SK-N-SH (cell line): ENCODE data around the gene CTNNA3. TPM values are rescaled to one million over a fixed set of nuclear protein-coding genes. Genes with fewer than 3 reads are reported as not detected.
"Not testable (repeated sequence)": the region's sequence is repeated elsewhere in the genome, so short reads cannot be mapped to it uniquely, and the experiment has no call there.

ENCODE experiments used
- CTCF ChIA-PET: fragments of 300-600, 350-600 bp; formaldehyde crosslinking; extraction: SDS; loops from one replicate; lab custom pipeline; 2021; lab: Yijun Ruan, JAX
- POLR2A ChIA-PET: fragments of 350-600 bp; sonication (Branson Sonifier 250); formaldehyde crosslinking; extraction: SDS; loops from one replicate; lab custom pipeline; 2020; ENCODE audit warnings: antibody characterized with exemption, inconsistent platforms; lab: Yijun Ruan, JAX
- DNase-seq: peaks from one replicate; pipeline ENCODE4 v3.0.0; 2012
- H2AFZ ChIP-seq: fragments of 200-600 bp; sonication (generic); 2 replicates; pipeline ENCODE4 v1.8.1; 2016; ENCODE audit warnings: antibody characterized with exemption, mild to moderate bottlenecking, low read depth
- H3F3A ChIP-seq: fragments of 200-600 bp; sonication (generic); replicated peaks from 2 replicates; pipeline ENCODE3; 2016; ENCODE audit warnings: antibody characterized with exemption, mild to moderate bottlenecking; ENCODE audit not compliant: insufficient read depth
- H3K27ac ChIP-seq, 2 experiments: fragments of 200-500 bp in 1 of 2; fragments of 200-600 bp in 1 of 2; sonication (Bioruptor generic) in 1 of 2; sonication (generic), shearing (Covaris generic) in 1 of 2; 2 replicates each; pipeline versions ENCODE4 v1.5.1 to v1.6.1; 2014 to 2016; ENCODE audit warnings: low read depth in 2 of 2, inconsistent platforms in 1 of 2, low read length in 1 of 2, mild to moderate bottlenecking in 1 of 2, mixed read lengths in 1 of 2
- H3K27me3 ChIP-seq: fragments of 200-600 bp; sonication (generic), shearing (Covaris generic); 2 replicates; pipeline ENCODE4 v1.6.1; 2016; ENCODE audit warnings: mixed run types; ENCODE audit not compliant: insufficient read depth
- H3K36me3 ChIP-seq, 2 experiments: fragments of 200-500 bp in 1 of 2; fragments of 200-600 bp in 1 of 2; sonication (Bioruptor generic) in 1 of 2; sonication (generic) in 1 of 2; replicated peaks in 1 of 2; 2 replicates each; pipeline versions ENCODE3 to v1.5.1; 2014 to 2016; ENCODE audit warnings: low read length in 1 of 2, mild to moderate bottlenecking in 1 of 2; ENCODE audit not compliant: insufficient read depth in 2 of 2, control insufficient read depth in 1 of 2
- H3K4me1 ChIP-seq, 2 experiments: fragments of 200-500 bp in 1 of 2; fragments of 200-600 bp in 1 of 2; sonication (Bioruptor generic) in 1 of 2; sonication (generic), shearing (Covaris generic) in 1 of 2; 2 replicates each; pipeline versions ENCODE4 v1.5.1 to v1.6.1; 2014 to 2016; ENCODE audit warnings: low read depth in 1 of 2, low read length in 1 of 2, mixed run types in 1 of 2; ENCODE audit not compliant: insufficient read depth in 2 of 2, control insufficient read depth in 1 of 2
- H3K4me2 ChIP-seq: fragments of 200-600 bp; sonication (generic), shearing (Covaris generic); 2 replicates; pipeline ENCODE4 v1.6.1; 2017; ENCODE audit warnings: mixed run types
- H3K4me3 ChIP-seq, 2 experiments: fragments of 200-500 bp in 1 of 2; fragments of 200-600 bp in 1 of 2; sonication (Bioruptor generic) in 1 of 2; sonication (generic), shearing (Covaris generic) in 1 of 2; 2 replicates each; pipeline versions ENCODE4 v1.5.1 to v1.8.1; 2014 to 2016; ENCODE audit warnings: low read depth in 2 of 2, inconsistent platforms in 1 of 2, low read length in 1 of 2, mild to moderate bottlenecking in 1 of 2, mixed read lengths in 1 of 2, moderate library complexity in 1 of 2
- H3K79me2 ChIP-seq: fragments of 200-600 bp; sonication (generic); 2 replicates; pipeline ENCODE4 v1.8.1; 2017; ENCODE audit warnings: mild to moderate bottlenecking; ENCODE audit not compliant: insufficient read depth
- H3K9ac ChIP-seq: fragments of 200-600 bp; sonication (generic); 2 replicates; pipeline ENCODE4 v1.6.1; 2017; ENCODE audit warnings: mixed run types
- H3K9me2 ChIP-seq: fragments of 200-600 bp; sonication (generic); 2 replicates; pipeline ENCODE4 v1.6.1; 2017; ENCODE audit warnings: mixed run types
- H3K9me3 ChIP-seq: fragments of 200-600 bp; sonication (generic); 2 replicates; pipeline ENCODE4 v1.6.1; 2017; ENCODE audit warnings: mixed run types, mild to moderate bottlenecking, moderate library complexity
- H4K20me1 ChIP-seq: fragments of 200-600 bp; sonication (generic); 2 replicates; pipeline ENCODE4 v1.6.1; 2017; ENCODE audit warnings: mild to moderate bottlenecking, mixed run types; ENCODE audit not compliant: insufficient read depth
- EP300 ChIP-seq, 2 experiments: IDR thresholded peaks; 2 replicates each; pipeline versions ENCODE4 v1.4.0 to v1.6.1; 2012; ENCODE audit warnings: borderline replicate concordance in 1 of 2, low read depth in 1 of 2, low read length in 1 of 2
- FOXJ3 ChIP-seq: sonication (generic); formaldehyde crosslinking; IDR thresholded peaks from 2 replicates; pipeline ENCODE4 v1.5.1; 2020; ENCODE audit warnings: mild to moderate bottlenecking, missing genetic modification reagents
- GATA2 ChIP-seq: sonication (generic); formaldehyde crosslinking; IDR thresholded peaks from 2 replicates; pipeline ENCODE4 v1.5.0; 2020; ENCODE audit warnings: mild to moderate bottlenecking, missing genetic modification reagents
- IRF3 ChIP-seq: fragments of 150-350 bp; IDR thresholded peaks from 2 replicates; pipeline ENCODE4 v1.6.1; 2016; ENCODE audit warnings: mild to moderate bottlenecking, low read depth, low read length
- MAX ChIP-seq: IDR thresholded peaks from 2 replicates; pipeline ENCODE4 v1.4.0; 2012; ENCODE audit warnings: low read depth
- POLR2AphosphoS5 ChIP-seq: IDR thresholded peaks from 2 replicates; pipeline ENCODE4 v1.6.1; 2012; ENCODE audit warnings: low read depth, low read length
- RAD21 ChIP-seq: IDR thresholded peaks from 2 replicates; pipeline ENCODE4 v1.6.1; 2012; ENCODE audit warnings: mild to moderate bottlenecking, low read length
- RCOR1 ChIP-seq: fragments of 150-350 bp; IDR thresholded peaks from 2 replicates; pipeline ENCODE4 v1.6.1; 2017; ENCODE audit warnings: antibody characterized with exemption, low read length
- RFX5 ChIP-seq: IDR thresholded peaks from 2 replicates; pipeline ENCODE4 v1.6.1; 2012; ENCODE audit warnings: mild to moderate bottlenecking, improper control_type of control experiment, low read length
- RXRA ChIP-seq: IDR thresholded peaks from 2 replicates; pipeline ENCODE4 v1.4.0; 2012; ENCODE audit warnings: low read depth, mild to moderate bottlenecking, borderline replicate concordance
- SIN3A ChIP-seq: IDR thresholded peaks from 2 replicates; pipeline ENCODE4 v1.6.1; 2012; ENCODE audit warnings: low read depth, mild to moderate bottlenecking, low read length, moderate library complexity, borderline replicate concordance
- TAF1 ChIP-seq: IDR thresholded peaks from 2 replicates; pipeline ENCODE4 v1.6.1; 2012; ENCODE audit warnings: low read depth, mild to moderate bottlenecking, low read length, moderate library complexity, borderline replicate concordance
- TCF12 ChIP-seq: IDR thresholded peaks from 2 replicates; pipeline ENCODE4 v1.4.0; 2012
- USF2 ChIP-seq: fragments of 150-350 bp; IDR thresholded peaks from 2 replicates; pipeline ENCODE4 v1.6.1; 2017; ENCODE audit warnings: antibody characterized with exemption, low read length, low read depth, borderline replicate concordance
- WGBS: methylation state at CpG from one replicate; pipeline ENCODE4 v1.1.6; 2017; ENCODE audit warnings: low lambda C conversion rate; 5-methylcytosine and 5-hydroxymethylcytosine counted together
- polyA plus RNA-seq, 3 experiments: library from polyadenylated mRNA; depleted of rRNA; stranded (reverse); fragments of >200 nt; gene quantifications; 2 replicates each; pipeline ENCODE4 v1.2.3, GENCODE V29; 2012
- TF ChIP-seq, protein P1 (sequence below): IDR thresholded peaks from 2 replicates; pipeline ENCODE4 v1.4.0; 2012; ENCODE audit warnings: low read depth, borderline replicate concordance

CTNNA3 gene
- polyA plus RNA-seq, 1 of the 3 experiments (the other 2 are of a cell fraction), result not detected

- no peak for TF ChIP-seq RXRA
- TF ChIP-seq RFX5, result no peak
- no peak for TF ChIP-seq SIN3A
- no peak for TF ChIP-seq EP300 (IDR thresholded peaks at IDR 0.05; ENCODE audit: borderline replicate concordance in 1 of 2, low read depth in 1 of 2, low read length in 1 of 2)
- TF ChIP-seq FOXJ3 (CRISPR knock-in tag), result no peak
- TF ChIP-seq, protein P1, sequence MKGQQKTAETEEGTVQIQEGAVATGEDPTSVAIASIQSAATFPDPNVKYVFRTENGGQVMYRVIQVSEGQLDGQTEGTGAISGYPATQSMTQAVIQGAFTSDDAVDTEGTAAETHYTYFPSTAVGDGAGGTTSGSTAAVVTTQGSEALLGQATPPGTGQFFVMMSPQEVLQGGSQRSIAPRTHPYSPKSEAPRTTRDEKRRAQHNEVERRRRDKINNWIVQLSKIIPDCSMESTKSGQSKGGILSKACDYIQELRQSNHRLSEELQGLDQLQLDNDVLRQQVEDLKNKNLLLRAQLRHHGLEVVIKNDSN, result no peak
- no peak for TF ChIP-seq IRF3
- no peak for TF ChIP-seq TCF12
Observed at GRCh38 chr10:66336791-66337190, 1359.2 kb downstream of the CTNNA3 start (continued).

GRCh38 chr10:66335753-66336152, 1360.2 kb downstream of the CTNNA3 start:
- H3K9me2 ChIP-seq, H3K9me3 ChIP-seq, H3K4me3 ChIP-seq, H3K4me2 ChIP-seq, H3K36me3 ChIP-seq, H3K4me1 ChIP-seq, H3K9ac ChIP-seq, H3K27me3 ChIP-seq, DNase-seq, H3K27ac ChIP-seq, H4K20me1 ChIP-seq, H3K79me2 ChIP-seq, H3F3A ChIP-seq, POLR2A ChIA-PET, CTCF ChIA-PET, H2AFZ ChIP-seq: not testable (repeated sequence)
- WGBS, result 36% methylated on average over 6 of the region's 8 CpGs

DNA sequence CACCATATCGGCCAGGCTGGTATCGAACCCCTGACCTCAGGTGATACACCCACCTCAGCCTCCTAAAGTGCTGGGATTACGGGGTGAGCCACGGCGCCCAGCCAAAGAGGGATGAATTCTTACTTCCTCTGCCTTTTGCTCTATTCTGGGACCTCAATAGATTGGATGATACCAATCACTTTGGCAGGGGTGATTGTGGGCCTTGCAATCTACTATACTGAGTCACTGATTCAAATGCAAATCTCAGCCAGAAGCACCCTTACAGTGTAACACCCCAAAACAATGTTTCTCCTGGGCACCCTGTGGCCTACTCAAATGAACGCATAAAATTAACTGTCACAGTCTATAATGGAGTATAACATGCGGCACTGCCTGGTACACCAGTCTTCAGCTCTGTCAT, 1366.8 kb downstream of the CTNNA3 start:
- no peaks in the 10 kb centered on the region for H3K4me1 ChIP-seq
- H3K79me2 ChIP-seq, result no peaks in the 10 kb centered on the region
- TF ChIP-seq RAD21 (no peak), TAF1 (no peak), RFX5 (no peak), MAX (no peak), EP300 (IDR thresholded peaks at IDR 0.05; ENCODE audit: borderline replicate concordance in 1 of 2, low read depth in 1 of 2, low read length in 1 of 2) (no peak), GATA2 (CRISPR knock-in tag) (no peak), POLR2AphosphoS5 (no peak), FOXJ3 (CRISPR knock-in tag) (no peak), RCOR1 (no peak), USF2 (no peak)
- H3K27ac ChIP-seq, result no peak overlapping the region
- H3K36me3 ChIP-seq, result no peaks in the 10 kb centered on the region
- no peaks in the 10 kb centered on the region for H4K20me1 ChIP-seq
- DNase-seq, result no peak
- ChIA-PET CTCF (no interaction called here), POLR2A (no interaction called here)
- no peaks in the 10 kb centered on the region for H3F3A ChIP-seq
- no peak overlapping the region for H3K9ac ChIP-seq
- no peaks in the 10 kb centered on the region for H3K27me3 ChIP-seq
- H2AFZ ChIP-seq, result no peak overlapping the region
- WGBS, result 48% methylated on average over 4 of the region's 7 CpGs
- no peaks in the 10 kb centered on the region for H3K9me2 ChIP-seq
- no peaks in the 10 kb centered on the region for H3K9me3 ChIP-seq
- H3K4me2 ChIP-seq, result no peak overlapping the region
- H3K4me3 ChIP-seq, result no peak overlapping the region
